ENCODE data around the gene DNAJC22. TPM values are rescaled to one million over a fixed set of nuclear protein-coding genes. Genes with fewer than 3 reads are reported as not detected.

The DNAJC22 gene
- total and polyA plus RNA-seq, 2 of the 13 experiments (the other 11 are each of a cell fraction or from before 2014, with no cell fraction given): 25.2 to 31.7 TPM

DNA sequence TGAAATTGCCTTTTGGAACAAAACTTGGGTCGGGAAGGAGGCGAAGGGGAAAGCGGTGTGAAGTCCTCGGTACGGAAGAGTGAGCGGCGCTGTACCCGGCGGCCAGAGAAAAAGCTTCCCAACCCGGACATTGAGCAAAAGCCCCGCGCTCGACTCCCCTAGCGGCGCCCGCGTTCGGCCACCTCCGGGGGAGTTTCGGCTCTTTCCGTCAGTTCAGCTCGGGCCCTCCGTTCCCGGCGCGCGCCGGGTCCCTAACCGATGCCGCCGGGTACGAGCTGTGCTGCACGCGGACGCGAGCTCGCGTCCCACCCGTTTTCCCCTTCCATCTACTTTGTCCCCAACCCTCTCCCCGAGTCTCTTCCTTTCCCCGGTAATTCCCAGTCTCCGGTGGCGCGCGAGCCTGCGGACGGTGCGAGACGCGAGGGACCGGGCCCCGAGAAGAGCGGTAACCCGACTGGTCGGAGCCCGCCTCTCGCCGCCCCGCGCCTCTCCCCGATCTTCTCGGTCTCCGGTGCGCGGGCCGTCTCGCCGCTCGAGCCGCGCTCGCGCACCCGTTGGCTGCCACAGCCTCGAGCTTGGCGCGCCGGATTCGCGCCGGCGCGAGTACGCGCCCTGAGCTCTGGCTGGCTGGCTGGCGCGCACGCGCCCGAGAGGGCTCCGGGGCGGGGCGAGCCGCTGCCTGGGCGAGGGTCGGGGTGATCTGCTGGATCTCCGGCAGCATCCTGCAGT lies 20.1 kb downstream of the DNAJC22 start (continued):
- TF ChIP-seq ZNF749 (CRISPR knock-in tag; IDR thresholded peaks at IDR 0.05; ENCODE audit: borderline replicate concordance) (peak; percentile 50; the same call in 1 of the 2 replicates), STAT6 (CRISPR knock-in tag; IDR thresholded peaks at IDR 0.05; ENCODE audit: borderline replicate concordance) (0 out of 2 replicates have a peak, but pooled peaks have one; percentile 92), CAMTA2 (CRISPR knock-in tag; IDR thresholded peaks at IDR 0.05; ENCODE audit: borderline replicate concordance) (no peak), MEF2D (CRISPR knock-in tag; IDR thresholded peaks at IDR 0.05) (peak; percentile 20; the same call in 1 of the 2 replicates), ZMAT5 (CRISPR knock-in tag; IDR thresholded peaks at IDR 0.05; ENCODE audit: borderline replicate concordance, low read depth) (no peak), NR2F6 (IDR thresholded peaks at IDR 0.05) (no peak), NR2F6 (CRISPR knock-in tag; IDR thresholded peaks at IDR 0.05) (no peak), SMAD9 (CRISPR knock-in tag; IDR thresholded peaks at IDR 0.05) (no peak), STAG1 (CRISPR knock-in tag; IDR thresholded peaks at IDR 0.05) (0 out of 2 replicates have a peak, but pooled peaks have one; percentile 1), ZSCAN21 (CRISPR knock-in tag; IDR thresholded peaks at IDR 0.05; ENCODE audit: borderline replicate concordance) (no peak; the same call in 1 of the 2 replicates), THAP9 (CRISPR knock-in tag; IDR thresholded peaks at IDR 0.05; ENCODE audit: borderline replicate concordance) (peak; percentile 43; the same call in 1 of the 2 replicates), ZNF879 (CRISPR knock-in tag; IDR thresholded peaks at IDR 0.05) (peak; percentile 30; the same call in 1 of the 2 replicates), FOSL2 (CRISPR knock-in tag; IDR thresholded peaks at IDR 0.05) (no peak), ZNF660 (CRISPR knock-in tag; IDR thresholded peaks at IDR 0.05; ENCODE audit: borderline replicate concordance, low read depth) (no peak), ZNF709 (CRISPR knock-in tag; IDR thresholded peaks at IDR 0.05) (peak; percentile 84; the same call in 1 of the 2 replicates), SATB2 (CRISPR knock-in tag; IDR thresholded peaks at IDR 0.05) (0 out of 2 replicates have a peak, but pooled peaks have one; percentile 68)
- TF ChIP-seq, protein P1, sequence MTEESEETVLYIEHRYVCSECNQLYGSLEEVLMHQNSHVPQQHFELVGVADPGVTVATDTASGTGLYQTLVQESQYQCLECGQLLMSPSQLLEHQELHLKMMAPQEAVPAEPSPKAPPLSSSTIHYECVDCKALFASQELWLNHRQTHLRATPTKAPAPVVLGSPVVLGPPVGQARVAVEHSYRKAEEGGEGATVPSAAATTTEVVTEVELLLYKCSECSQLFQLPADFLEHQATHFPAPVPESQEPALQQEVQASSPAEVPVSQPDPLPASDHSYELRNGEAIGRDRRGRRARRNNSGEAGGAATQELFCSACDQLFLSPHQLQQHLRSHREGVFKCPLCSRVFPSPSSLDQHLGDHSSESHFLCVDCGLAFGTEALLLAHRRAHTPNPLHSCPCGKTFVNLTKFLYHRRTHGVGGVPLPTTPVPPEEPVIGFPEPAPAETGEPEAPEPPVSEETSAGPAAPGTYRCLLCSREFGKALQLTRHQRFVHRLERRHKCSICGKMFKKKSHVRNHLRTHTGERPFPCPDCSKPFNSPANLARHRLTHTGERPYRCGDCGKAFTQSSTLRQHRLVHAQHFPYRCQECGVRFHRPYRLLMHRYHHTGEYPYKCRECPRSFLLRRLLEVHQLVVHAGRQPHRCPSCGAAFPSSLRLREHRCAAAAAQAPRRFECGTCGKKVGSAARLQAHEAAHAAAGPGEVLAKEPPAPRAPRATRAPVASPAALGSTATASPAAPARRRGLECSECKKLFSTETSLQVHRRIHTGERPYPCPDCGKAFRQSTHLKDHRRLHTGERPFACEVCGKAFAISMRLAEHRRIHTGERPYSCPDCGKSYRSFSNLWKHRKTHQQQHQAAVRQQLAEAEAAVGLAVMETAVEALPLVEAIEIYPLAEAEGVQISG (CRISPR knock-in tag; IDR thresholded peaks at IDR 0.05): peak; percentile 51
- TF ChIP-seq, protein P2, sequence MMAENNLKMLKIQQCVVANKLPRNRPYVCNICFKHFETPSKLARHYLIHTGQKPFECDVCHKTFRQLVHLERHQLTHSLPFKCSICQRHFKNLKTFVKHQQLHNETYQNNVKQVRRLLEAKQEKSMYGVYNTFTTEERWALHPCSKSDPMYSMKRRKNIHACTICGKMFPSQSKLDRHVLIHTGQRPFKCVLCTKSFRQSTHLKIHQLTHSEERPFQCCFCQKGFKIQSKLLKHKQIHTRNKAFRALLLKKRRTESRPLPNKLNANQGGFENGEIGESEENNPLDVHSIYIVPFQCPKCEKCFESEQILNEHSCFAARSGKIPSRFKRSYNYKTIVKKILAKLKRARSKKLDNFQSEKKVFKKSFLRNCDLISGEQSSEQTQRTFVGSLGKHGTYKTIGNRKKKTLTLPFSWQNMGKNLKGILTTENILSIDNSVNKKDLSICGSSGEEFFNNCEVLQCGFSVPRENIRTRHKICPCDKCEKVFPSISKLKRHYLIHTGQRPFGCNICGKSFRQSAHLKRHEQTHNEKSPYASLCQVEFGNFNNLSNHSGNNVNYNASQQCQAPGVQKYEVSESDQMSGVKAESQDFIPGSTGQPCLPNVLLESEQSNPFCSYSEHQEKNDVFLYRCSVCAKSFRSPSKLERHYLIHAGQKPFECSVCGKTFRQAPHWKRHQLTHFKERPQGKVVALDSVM (CRISPR knock-in tag; IDR thresholded peaks at IDR 0.05): peak; percentile 48
